A673 (cell line): ENCODE data around the gene PARP9. TPM values are rescaled to one million over a fixed set of nuclear protein-coding genes. Genes with fewer than 3 reads are reported as not detected.
"Not testable (repeated sequence)": the region's sequence is repeated elsewhere in the genome, so short reads cannot be mapped to it uniquely, and the experiment has no call there.

Source experiments
- BruUV-seq: library from RNA; stranded (reverse); fragments of 400-500 nt; replicated peaks from 2 replicates; lab custom pipeline; 2021; lab: Mats Ljungman, UMichigan
- CTCF ChIA-PET: fragments of 300-600 bp; sonication (Branson Sonifier 250); formaldehyde crosslinking; loops from one replicate; lab custom pipeline; 2022; ENCODE audit warnings: antibody characterized with exemption; lab: Charles Lee
- POLR2A ChIA-PET: fragments of 300-600 bp; sonication (Branson Sonifier 250); formaldehyde crosslinking; loops from one replicate; lab custom pipeline; 2022; ENCODE audit warnings: antibody characterized with exemption; ENCODE audit not compliant: low non-redundant PET; lab: Charles Lee
- DNase-seq: peaks from one replicate; pipeline ENCODE4 v3.0.0-alpha.2; 2015; ENCODE audit warnings: low spot score
- H3K27ac ChIP-seq: fragments of 200-600 bp; sonication (generic); 2 replicates; pipeline ENCODE4 v1.5.1; 2016; ENCODE audit warnings: mixed run types, low read depth, mild to moderate bottlenecking, mixed read lengths, antibody characterized with exemption, low read length; ENCODE audit not compliant: poor library complexity, severe bottlenecking
- H3K27me3 ChIP-seq: fragments of 200-600 bp; sonication (generic); replicated peaks from 2 replicates; pipeline ENCODE4 v1.6.1; 2017; ENCODE audit warnings: mixed run types, low read depth, mild to moderate bottlenecking, mixed read lengths, antibody characterized with exemption, low read length; ENCODE audit not compliant: insufficient read depth, poor library complexity
- H3K36me3 ChIP-seq: fragments of 200-600 bp; sonication (generic); 2 replicates; pipeline ENCODE4 v1.6.1; 2016; ENCODE audit warnings: mixed run types, mild to moderate bottlenecking, mixed read lengths, antibody characterized with exemption, low read length; ENCODE audit not compliant: insufficient read depth, poor library complexity, severe bottlenecking
- H3K4me1 ChIP-seq: fragments of 200-600 bp; sonication (generic); 2 replicates; pipeline ENCODE4 v1.6.1; 2017; ENCODE audit warnings: mixed run types, mild to moderate bottlenecking, mixed read lengths, antibody characterized with exemption, low read length; ENCODE audit not compliant: insufficient read depth, poor library complexity, severe bottlenecking
- H3K4me3 ChIP-seq: fragments of 200-600 bp; sonication (generic); 2 replicates; pipeline ENCODE4 v1.5.1; 2016; ENCODE audit warnings: low read depth, mixed run types, mild to moderate bottlenecking, mixed read lengths, low read length; ENCODE audit not compliant: poor library complexity, severe bottlenecking
- H3K9me3 ChIP-seq: fragments of 200-600 bp; sonication (generic); 2 replicates; pipeline ENCODE4 v1.6.1; 2016; ENCODE audit warnings: mixed run types, low read depth, mild to moderate bottlenecking, mixed read lengths, antibody characterized with exemption, low read length; ENCODE audit not compliant: poor library complexity, severe bottlenecking
- CTCF ChIP-seq: fragments of 300-800, 200-600 bp; sonication (generic); conservative IDR thresholded peaks from 2 replicates; pipeline ENCODE4 v1.5.1; 2017; ENCODE audit warnings: low read depth, mild to moderate bottlenecking, antibody characterized with exemption, low read length, moderate library complexity, mixed read lengths
- EZH2 ChIP-seq: fragments of 200-600 bp; sonication (generic); IDR thresholded peaks from 2 replicates; pipeline ENCODE4 v1.6.1; 2017; ENCODE audit warnings: borderline replicate concordance, low read depth, mild to moderate bottlenecking, mixed read lengths, antibody characterized with exemption, low read length; ENCODE audit not compliant: poor library complexity, severe bottlenecking
- intact Hi-C: fragments of 100-400 bp; cut with micrococcal nuclease; formaldehyde crosslinking; loops from one replicate; pipeline ENCODE4 v1.10.0; 2022; ENCODE audit not compliant: unreplicated experiment
- total RNA-seq: library from RNA; stranded (reverse); gene quantifications from 2 replicates; pipeline ENCODE4 v1.2.3, GENCODE V29; 2021

Gene PARP9
- total RNA-seq, 1 experiment from 2014 or later, result 10.6 TPM

GRCh38 chr3:122502139-122502538 lies 62.0 kb downstream of the PARP9 start:
- ChIA-PET CTCF (no interaction called here), POLR2A (no interaction called here)
- H3K27ac ChIP-seq, result no peak overlapping the region
- TF ChIP-seq EZH2 (no peak), CTCF (no peak)
- BruUV-seq, result no TSS peak
- DNase-seq, result no peak
- no peak overlapping the region for H3K4me3 ChIP-seq
- H3K27me3 ChIP-seq, result no peaks in the 10 kb centered on the region
- intact Hi-C loops, result no loop called here
- H3K9me3 ChIP-seq, result no peaks in the 10 kb centered on the region
- H3K36me3 ChIP-seq, result no peaks in the 10 kb centered on the region
- peaks cover 2% of the 10 kb centered on the region for H3K4me1 ChIP-seq

- H3K4me1 ChIP-seq, H3K4me3 ChIP-seq, H3K36me3 ChIP-seq, BruUV-seq, DNase-seq, H3K27ac ChIP-seq, intact Hi-C loops, H3K9me3 ChIP-seq, POLR2A ChIA-PET, CTCF ChIA-PET, H3K27me3 ChIP-seq: not testable (repeated sequence)
These were observed 63.1 kb downstream of the PARP9 start for GRCh38 chr3:122500964-122501363.

- H3K9me3 ChIP-seq, result no peaks in the 10 kb centered on the region
- intact Hi-C loops, result no loop called here
- BruUV-seq, result no TSS peak
- H3K27me3 ChIP-seq, result no peaks in the 10 kb centered on the region
- no peak overlapping the region for H3K27ac ChIP-seq
- no peak for DNase-seq
- no peaks in the 10 kb centered on the region for H3K4me1 ChIP-seq
- H3K4me3 ChIP-seq, result no peak overlapping the region
- H3K36me3 ChIP-seq, result peaks cover 19% of the 10 kb centered on the region
- ChIA-PET POLR2A (no interaction called here), CTCF (no interaction called here)
- TF ChIP-seq EZH2 (no peak), CTCF (no peak)
These were observed 65.9 kb downstream of the PARP9 start for GRCh38 chr3:122498152-122498551.

- Histone ChIP-seq H3K27ac (no peak overlapping the region), H3K4me1 (no peaks in the 10 kb centered on the region), H3K27me3 (no peaks in the 10 kb centered on the region), H3K9me3 (no peaks in the 10 kb centered on the region), H3K4me3 (no peak overlapping the region), H3K36me3 (peaks cover 19% of the 10 kb centered on the region)
- peak; percentile 50 for DNase-seq
- no peak for TF ChIP-seq CTCF
- TF ChIP-seq EZH2, result no peak
- no TSS peak for BruUV-seq
- POLR2A ChIA-PET, result no interaction called here
- CTCF ChIA-PET, result no interaction called here
- intact Hi-C loops, result no loop called here
These were observed 66.7 kb downstream of the PARP9 start for GRCh38 chr3:122497425-122497824.
